ENCODE results near the gene ARL5C. TPM values are rescaled to one million over a fixed set of nuclear protein-coding genes. Genes with fewer than 3 reads are reported as not detected.

ARL5C gene
- total RNA-seq, 5 donors from 2014 or later (not counting 1 experiment from before 2014, with no cell fraction given), result 0.90 TPM; not detected in 4

GRCh38 chr17:39151943-39152818 lies 13.8 kb downstream of the ARL5C start:
- peaks cover 46 to 64% (median 54%) of the 10 kb centered on the region in 3 donors for H3K4me1 Mint-ChIP-seq
- peak overlapping the region; percentile 92 to 99 for H3K4me3 ChIP-seq (ENCODE audit: control insufficient read depth in 1 of 2, extremely low read depth in 1 of 2, low read length in 1 of 2)
- CTCF ChIA-PET, result interaction anchor here (0.6 to 5.1 kb wide), 28 partner anchors 12 to 415 kb away, joined by 3 to 134 read pairs (median 5); partner anchors contain the start of genes ARL5C (in 1 of the 2), CWC25 (in 1 of the 2), LASP1NB (in 1 of the 2) and RPL19 (in 1 of the 2)
- H3K9me3 Mint-ChIP-seq, result no peaks in the 10 kb centered on the region
- peak overlapping the region; percentile 70 for H3K27ac ChIP-seq (ENCODE audit: low read length)
- H3K4me3 Mint-ChIP-seq, result peak overlapping the region; percentile 95 to 100 (median 100)
- peak in 3 of 4 experiments; percentile 17 to 29 (median 23) for ATAC-seq (replicated peaks in 1 of 4)
- peaks cover 2 to 53% of the 10 kb centered on the region in 2 experiments for H3K4me1 ChIP-seq (ENCODE audit: control insufficient read depth in 1 of 2, extremely low read depth in 1 of 2, insufficient read depth in 2 of 2, low read length in 2 of 2)
- peaks cover 0 to 16% of the 10 kb centered on the region in 2 experiments for H3K27me3 ChIP-seq (replicated peaks in 1 of 2; ENCODE audit: control insufficient read depth in 2 of 2, extremely low read depth in 1 of 2, insufficient read depth in 2 of 2, low read length in 1 of 2)
- H3K36me3 Mint-ChIP-seq, result peaks cover 5% of the 10 kb centered on the region
- DNase-seq, result peak in 17 of 35 experiments; percentile 13 to 55 (median 33)
- peak overlapping the region; percentile 96 to 99 for H3K27ac Mint-ChIP-seq
- H3K36me3 ChIP-seq (ENCODE audit: control insufficient read depth in 2 of 2, extremely low read depth in 1 of 2, insufficient read depth in 1 of 2, low read length in 1 of 2), result no peaks in the 10 kb centered on the region
- POLR2A ChIA-PET, result interaction anchor here in 1 of 2 donors (0.6 to 0.9 kb wide), 3 partner anchors 80 to 947 kb away, joined by 4 to 5 read pairs (median 5); no protein-coding TSS in a partner anchor
- WGBS (ENCODE audit: insufficient coverage), result 13% methylated on average over 4 of the region's 25 CpGs
- H3K27me3 Mint-ChIP-seq, result peaks cover 0 to 9% of the 10 kb centered on the region in 2 donors
- no peaks in the 10 kb centered on the region for H3K9me3 ChIP-seq

- ChIA-PET POLR2A (no interaction called here), CTCF (interaction anchor here (0.6 to 5.1 kb wide), 8 partner anchors 13 to 414 kb away, joined by 3 to 134 read pairs (median 4); no protein-coding TSS in a partner anchor)
- Mint-ChIP-seq H3K27ac (peak within 1 kb of the TSS; percentile 96 to 99), H3K4me3 (peak within 1 kb of the TSS; percentile 95 to 100 (median 100)), H3K36me3 (peaks cover 5% of the 10 kb centered on the region), H3K9me3 (no peaks in the 10 kb centered on the region), H3K4me1 (peaks cover 46 to 65% (median 54%) of the 10 kb centered on the region in 3 donors), H3K27me3 (peaks cover 0 to 9% of the 10 kb centered on the region in 2 donors)
- Histone ChIP-seq H3K27ac (ENCODE audit: low read length) (peak within 1 kb of the TSS; percentile 70), H3K9me3 (no peaks in the 10 kb centered on the region), H3K27me3 (replicated peaks in 1 of 2; ENCODE audit: control insufficient read depth in 2 of 2, extremely low read depth in 1 of 2, insufficient read depth in 2 of 2, low read length in 1 of 2) (peaks cover 0 to 16% of the 10 kb centered on the region in 2 experiments), H3K4me3 (ENCODE audit: control insufficient read depth in 1 of 2, extremely low read depth in 1 of 2, low read length in 1 of 2) (peak within 1 kb of the TSS; percentile 92 to 99), H3K36me3 (ENCODE audit: control insufficient read depth in 2 of 2, extremely low read depth in 1 of 2, insufficient read depth in 1 of 2, low read length in 1 of 2) (no peaks in the 10 kb centered on the region), H3K4me1 (ENCODE audit: control insufficient read depth in 1 of 2, extremely low read depth in 1 of 2, insufficient read depth in 2 of 2, low read length in 2 of 2) (peaks cover 2 to 53% of the 10 kb centered on the region in 2 experiments)
- WGBS (ENCODE audit: insufficient coverage), result 4% methylated on average over 29 of the region's 68 CpGs
- peak in 2 of 4 experiments; percentile 8 to 16 for ATAC-seq (replicated peaks in 1 of 4)
- DNase-seq, result peak in 13 of 35 experiments; percentile 8 to 46 (median 25)
These were observed 14.6 kb downstream of the ARL5C start, which contains the start of gene PLXDC1 for GRCh38 chr17:39151150-39151942. Gene PLXDC1 (minus strand): TSS chr17:39151637. CDS start chr17:39151437, 200 bp downstream.

GRCh38 chr17:39150795-39151149 lies 15.2 kb downstream of the ARL5C start:
- Histone ChIP-seq H3K9me3 (no peaks in the 10 kb centered on the region), H3K36me3 (ENCODE audit: control insufficient read depth in 2 of 2, extremely low read depth in 1 of 2, insufficient read depth in 1 of 2, low read length in 1 of 2) (no peaks in the 10 kb centered on the region), H3K27me3 (replicated peaks in 1 of 2; ENCODE audit: control insufficient read depth in 2 of 2, extremely low read depth in 1 of 2, insufficient read depth in 2 of 2, low read length in 1 of 2) (peaks cover 0 to 16% of the 10 kb centered on the region in 2 experiments), H3K4me1 (ENCODE audit: control insufficient read depth in 1 of 2, extremely low read depth in 1 of 2, insufficient read depth in 2 of 2, low read length in 2 of 2) (peaks cover 2 to 53% of the 10 kb centered on the region in 2 experiments), H3K27ac (ENCODE audit: low read length) (no peak overlapping the region), H3K4me3 (ENCODE audit: control insufficient read depth in 1 of 2, extremely low read depth in 1 of 2, low read length in 1 of 2) (peak overlapping the region; percentile 40 to 83)
- peaks cover 5% of the 10 kb centered on the region for H3K36me3 Mint-ChIP-seq
- H3K9me3 Mint-ChIP-seq, result no peaks in the 10 kb centered on the region
- peaks cover 46 to 65% (median 54%) of the 10 kb centered on the region in 3 donors for H3K4me1 Mint-ChIP-seq
- H3K27ac Mint-ChIP-seq, result peak overlapping the region in 1 of 2 donors; percentile 83
- peaks cover 0 to 9% of the 10 kb centered on the region in 2 donors for H3K27me3 Mint-ChIP-seq
- peak overlapping the region; percentile 77 to 95 (median 80) for H3K4me3 Mint-ChIP-seq
- POLR2A ChIA-PET, result interaction anchor here in 1 of 2 donors (0.6 kb wide), 1 partner anchor 24 kb away, joined by 4 read pairs; no protein-coding TSS in a partner anchor
- CTCF ChIA-PET, result interaction anchor here in 1 of 2 donors (5.1 kb wide), 1 partner anchor 13 kb away, joined by 51 read pairs; no protein-coding TSS in a partner anchor
- DNase-seq (no peak), ATAC-seq (replicated peaks in 1 of 4) (no peak)
- no CpG with 5 or more reads among the region's 5 CpGs for WGBS (ENCODE audit: insufficient coverage)

- H3K27ac Mint-ChIP-seq, result peak overlapping the region in 1 of 2 donors; percentile 83
- H3K27me3 Mint-ChIP-seq, result peaks cover 0 to 9% of the 10 kb centered on the region in 2 donors
- POLR2A ChIA-PET, result interaction anchor here in 1 of 2 donors (0.6 kb wide), 1 partner anchor 24 kb away, joined by 4 read pairs; no protein-coding TSS in a partner anchor
These were observed 15.8 kb downstream of the ARL5C start for GRCh38 chr17:39150104-39150634.

GRCh38 chr17:39147221-39148185 lies 18.5 kb downstream of the ARL5C start:
- POLR2A ChIA-PET, result no interaction called here
- peak overlapping the region in 1 of 2 donors; percentile 39 for H3K27ac Mint-ChIP-seq
- H3K36me3 Mint-ChIP-seq, result no peaks in the 10 kb centered on the region

More at GRCh38 chr17:39150104-39150634, 15.8 kb downstream of the ARL5C start:
- CTCF ChIA-PET, result no interaction called here
- WGBS (ENCODE audit: insufficient coverage), result 54% methylated on average over 5 of the region's 5 CpGs
- peaks cover 2 to 53% of the 10 kb centered on the region in 2 experiments for H3K4me1 ChIP-seq (ENCODE audit: control insufficient read depth in 1 of 2, extremely low read depth in 1 of 2, insufficient read depth in 2 of 2, low read length in 2 of 2)
- ATAC-seq (replicated peaks in 1 of 4) (no peak), DNase-seq (peak in 4 of 35 experiments; percentile 16 to 33 (median 24))
- no peak overlapping the region for H3K27ac ChIP-seq (ENCODE audit: low read length)
- Mint-ChIP-seq H3K9me3 (no peaks in the 10 kb centered on the region), H3K36me3 (peaks cover 5% of the 10 kb centered on the region), H3K4me3 (peak overlapping the region; percentile 77 to 95 (median 80)), H3K4me1 (peaks cover 49 to 65% (median 54%) of the 10 kb centered on the region in 3 donors)
- no peaks in the 10 kb centered on the region for H3K9me3 ChIP-seq
- H3K4me3 ChIP-seq (ENCODE audit: control insufficient read depth in 1 of 2, extremely low read depth in 1 of 2, low read length in 1 of 2), result peak overlapping the region in 1 of 2 donors; percentile 83
- peaks cover 0 to 16% of the 10 kb centered on the region in 2 experiments for H3K27me3 ChIP-seq (replicated peaks in 1 of 2; ENCODE audit: control insufficient read depth in 2 of 2, extremely low read depth in 1 of 2, insufficient read depth in 2 of 2, low read length in 1 of 2)
- H3K36me3 ChIP-seq (ENCODE audit: control insufficient read depth in 2 of 2, extremely low read depth in 1 of 2, insufficient read depth in 1 of 2, low read length in 1 of 2), result no peaks in the 10 kb centered on the region

More at GRCh38 chr17:39147221-39148185, 18.5 kb downstream of the ARL5C start:
- H3K4me3 ChIP-seq (ENCODE audit: control insufficient read depth in 1 of 2, extremely low read depth in 1 of 2, low read length in 1 of 2), result no peak overlapping the region
- H3K4me1 Mint-ChIP-seq, result peaks cover 41 to 45% (median 41%) of the 10 kb centered on the region in 3 donors
- ATAC-seq (replicated peaks in 1 of 4), result no peak
- DNase-seq, result no peak
- CTCF ChIA-PET, result interaction anchor here in 1 of 2 donors (0.7 to 1.1 kb wide), 2 partner anchors 17 to 164 kb away, joined by 3 to 4 read pairs; no protein-coding TSS in a partner anchor
- WGBS (ENCODE audit: insufficient coverage), result 70% methylated on average over 9 of the region's 13 CpGs
- H3K36me3 ChIP-seq (ENCODE audit: control insufficient read depth in 2 of 2, extremely low read depth in 1 of 2, insufficient read depth in 1 of 2, low read length in 1 of 2), result no peaks in the 10 kb centered on the region
- H3K27ac ChIP-seq (ENCODE audit: low read length), result no peak overlapping the region
- H3K4me3 Mint-ChIP-seq, result no peak overlapping the region
- no peaks in the 10 kb centered on the region for H3K27me3 Mint-ChIP-seq
- H3K27me3 ChIP-seq (replicated peaks in 1 of 2; ENCODE audit: control insufficient read depth in 2 of 2, extremely low read depth in 1 of 2, insufficient read depth in 2 of 2, low read length in 1 of 2), result peaks cover 0 to 19% of the 10 kb centered on the region in 2 experiments
- H3K9me3 ChIP-seq, result no peaks in the 10 kb centered on the region
- H3K9me3 Mint-ChIP-seq, result no peaks in the 10 kb centered on the region
- H3K4me1 ChIP-seq (ENCODE audit: control insufficient read depth in 1 of 2, extremely low read depth in 1 of 2, insufficient read depth in 2 of 2, low read length in 2 of 2), result peaks cover 2 to 35% of the 10 kb centered on the region in 2 experiments
